ENCODE measurements around the gene PTPRN2. TPM values are rescaled to one million over a fixed set of nuclear protein-coding genes. Genes with fewer than 3 reads are reported as not detected.
A peak's percentile ranks its signal among the peaks of the same experiment; 100 is the strongest.

Gene PTPRN2
- total and polyA plus RNA-seq, 9 of the 15 experiments (the other 6 are each of a cell fraction or from before 2014, with no cell fraction given), result not detected

GRCh38 chr7:158443014-158443687, 144.5 kb downstream of the PTPRN2 start:
- Histone ChIP-seq H3K36me3 (ENCODE audit: control insufficient read depth, insufficient read depth, low read length) (no peaks in the 10 kb centered on the region), H3K9ac (ENCODE audit: insufficient read depth in 1 of 2, low read depth in 2 of 2, low read length in 2 of 2) (no peak overlapping the region), H3K27me3 (ENCODE audit: control insufficient read depth in 2 of 2, insufficient read depth in 2 of 2, low read length in 2 of 2) (peaks cover 21 to 51% of the 10 kb centered on the region in 2 experiments; a peak in 4 of 5 replicates), H3K4me1 (replicated peaks in 1 of 2; ENCODE audit: control insufficient read depth in 2 of 2, insufficient read depth in 2 of 2, low read length in 2 of 2) (peaks cover 0 to 9% of the 10 kb centered on the region in 2 experiments; a peak in 1 of 5 replicates), H3K79me2 (ENCODE audit: control insufficient read depth, insufficient read depth, low read length) (no peaks in the 10 kb centered on the region), H3K4me2 (ENCODE audit: insufficient read depth, low read length) (no peak overlapping the region), H3K9me3 (replicated peaks; ENCODE audit: control insufficient read depth, insufficient read depth, low read depth, low read length) (no peaks in the 10 kb centered on the region; the same call in 1 of the 2 replicates), H3K27ac (ENCODE audit: extremely low read depth, low read depth, low read length) (no peak overlapping the region), H4K20me1 (replicated peaks; ENCODE audit: control insufficient read depth, insufficient read depth, low read length) (no peaks in the 10 kb centered on the region; the same call in 1 of the 2 replicates), H3K9me1 (ENCODE audit: control insufficient read depth, insufficient read depth, low read length) (no peaks in the 10 kb centered on the region), H2AFZ (ENCODE audit: low read depth, low read length) (no peak overlapping the region), H3K4me3 (no peak overlapping the region)
- ATAC-seq, result peak; percentile 59
- no peak for DNase-seq (ENCODE audit: extremely low read depth in 1 of 4, low spot score in 3 of 4)
- WGBS (ENCODE audit: insufficient coverage, low coverage, missing lambda C conversion rate), result 3% methylated on average over 28 of the region's 28 CpGs
- TF ChIP-seq SMC3 (conservative IDR thresholded peaks at IDR 0.05; ENCODE audit: insufficient read depth, low read depth, low read length) (0 out of 2 replicates have a peak, but pooled peaks have one; percentile 12), TRIM25 (IDR thresholded peaks at IDR 0.05; ENCODE audit: borderline replicate concordance) (no peak), RAD21 (CRISPR knock-in tag; conservative IDR thresholded peaks at IDR 0.05 in 1 of 2, IDR thresholded peaks at IDR 0.05 in 1 of 2) (peak in 1 of 2 experiments; percentile 15; a peak in 1 of 4 replicates), SMAD4 (CRISPR knock-in tag; conservative IDR thresholded peaks at IDR 0.05) (no peak), HIVEP1 (CRISPR knock-in tag; IDR thresholded peaks at IDR 0.05) (no peak), CTCFL (IDR thresholded peaks at IDR 0.05; ENCODE audit: borderline replicate concordance, insufficient read depth, low read depth, low read length, poor library complexity, severe bottlenecking) (peak; percentile 6), PHF8 (IDR thresholded peaks at IDR 0.05; ENCODE audit: borderline replicate concordance, low read length) (no peak)
- TF ChIP-seq, protein P1, sequence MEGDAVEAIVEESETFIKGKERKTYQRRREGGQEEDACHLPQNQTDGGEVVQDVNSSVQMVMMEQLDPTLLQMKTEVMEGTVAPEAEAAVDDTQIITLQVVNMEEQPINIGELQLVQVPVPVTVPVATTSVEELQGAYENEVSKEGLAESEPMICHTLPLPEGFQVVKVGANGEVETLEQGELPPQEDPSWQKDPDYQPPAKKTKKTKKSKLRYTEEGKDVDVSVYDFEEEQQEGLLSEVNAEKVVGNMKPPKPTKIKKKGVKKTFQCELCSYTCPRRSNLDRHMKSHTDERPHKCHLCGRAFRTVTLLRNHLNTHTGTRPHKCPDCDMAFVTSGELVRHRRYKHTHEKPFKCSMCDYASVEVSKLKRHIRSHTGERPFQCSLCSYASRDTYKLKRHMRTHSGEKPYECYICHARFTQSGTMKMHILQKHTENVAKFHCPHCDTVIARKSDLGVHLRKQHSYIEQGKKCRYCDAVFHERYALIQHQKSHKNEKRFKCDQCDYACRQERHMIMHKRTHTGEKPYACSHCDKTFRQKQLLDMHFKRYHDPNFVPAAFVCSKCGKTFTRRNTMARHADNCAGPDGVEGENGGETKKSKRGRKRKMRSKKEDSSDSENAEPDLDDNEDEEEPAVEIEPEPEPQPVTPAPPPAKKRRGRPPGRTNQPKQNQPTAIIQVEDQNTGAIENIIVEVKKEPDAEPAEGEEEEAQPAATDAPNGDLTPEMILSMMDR (IDR thresholded peaks at IDR 0.05 in 2 of 3, conservative IDR thresholded peaks at IDR 0.05 in 1 of 3; ENCODE audit: insufficient read depth in 2 of 3, low read depth in 1 of 3, low read length in 3 of 3), result peak in 2 of 3 experiments; percentile 28 to 47; a peak in 4 of 6 replicates
- ChIA-PET CTCF (ENCODE audit: low intra/inter-chr PET ratio) (interaction anchor here (0.6 kb wide), 1 partner anchor 86 kb away, joined by 4 read pairs; no protein-coding TSS in a partner anchor), POLR2A (interaction anchor here (0.6 to 0.8 kb wide), 2 partner anchors 14 to 91 kb away, joined by 3 to 5 read pairs; no protein-coding TSS in a partner anchor)
- intact Hi-C loops (cut with micrococcal nuclease) (no loop called here), in situ Hi-C loops (cut with MboI) (no loop called here)
- BruUV-seq (replicated peaks), result no TSS peak
- no peak for FAIRE-seq
